SK-N-SH treated with all-trans-retinoic acid at 6 μM for 48 hours (cell line): ENCODE data around the gene CCDC40.
"Not testable (repeated sequence)": the region's sequence is repeated elsewhere in the genome, so short reads cannot be mapped to it uniquely, and the experiment has no call there.

Experiments
- ARNTL ChIP-seq: fragments of 450-650 bp; formaldehyde crosslinking; IDR thresholded peaks from 2 replicates; pipeline ENCODE4 v1.5.0; 2020; ENCODE audit warnings: low read depth, mild to moderate bottlenecking, moderate library complexity, borderline replicate concordance
- ESRRG ChIP-seq: fragments of 250-450 bp; sonication (Bioruptor Pico); IDR thresholded peaks from 2 replicates; pipeline ENCODE4 v1.6.1; 2021; ENCODE audit warnings: mild to moderate bottlenecking
- GLIS3 ChIP-seq: fragments of 250-450 bp; sonication (Bioruptor Pico); IDR thresholded peaks from 2 replicates; pipeline ENCODE4 v1.5.0; 2020; ENCODE audit warnings: mild to moderate bottlenecking, moderate library complexity
- TCF4 ChIP-seq: fragments of 250-450 bp; sonication (Bioruptor Pico); IDR thresholded peaks from 2 replicates; pipeline ENCODE4 v1.8.0; 2021; ENCODE audit warnings: mild to moderate bottlenecking, moderate library complexity, borderline replicate concordance
- TF ChIP-seq, protein P1 (sequence below): fragments of 250-450 bp; sonication (Bioruptor Pico); IDR thresholded peaks from 2 replicates; pipeline ENCODE4 v1.8.0; 2020; ENCODE audit warnings: mild to moderate bottlenecking, moderate library complexity, borderline replicate concordance
- TF ChIP-seq, protein P2 (sequence below): fragments of 250-450 bp; sonication (Bioruptor Pico); IDR thresholded peaks from 2 replicates; pipeline ENCODE4 v1.5.0; 2020; ENCODE audit warnings: mild to moderate bottlenecking, moderate library complexity
- TF ChIP-seq, protein P3 (sequence below): fragments of 250-450 bp; sonication (Bioruptor Pico); IDR thresholded peaks from 2 replicates; pipeline ENCODE4 v1.5.1; 2021; ENCODE audit warnings: mild to moderate bottlenecking, moderate library complexity

DNA sequence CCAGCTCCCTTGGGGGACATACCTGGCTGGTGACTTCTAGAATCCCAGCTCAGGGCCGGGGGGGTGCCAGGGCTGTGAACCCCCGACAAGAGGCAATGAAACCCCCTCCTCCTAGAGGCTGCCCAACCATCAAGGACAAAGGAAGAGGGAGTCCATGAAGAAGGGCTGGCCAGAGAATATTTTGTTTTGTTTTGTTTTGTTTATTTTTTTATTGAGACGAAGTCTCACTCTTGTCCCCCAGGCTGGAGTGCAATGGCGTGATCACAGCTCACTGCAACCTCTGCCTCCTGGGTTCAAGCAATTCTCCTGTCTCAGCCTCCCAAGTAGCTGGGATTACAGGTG is 42.2 kb upstream of the CCDC40 start:
- TF ChIP-seq ESRRG (CRISPR knock-in tag); TCF4 (CRISPR knock-in tag); GLIS3 (CRISPR knock-in tag); ARNTL: not testable (repeated sequence)
- TF ChIP-seq, protein P1, sequence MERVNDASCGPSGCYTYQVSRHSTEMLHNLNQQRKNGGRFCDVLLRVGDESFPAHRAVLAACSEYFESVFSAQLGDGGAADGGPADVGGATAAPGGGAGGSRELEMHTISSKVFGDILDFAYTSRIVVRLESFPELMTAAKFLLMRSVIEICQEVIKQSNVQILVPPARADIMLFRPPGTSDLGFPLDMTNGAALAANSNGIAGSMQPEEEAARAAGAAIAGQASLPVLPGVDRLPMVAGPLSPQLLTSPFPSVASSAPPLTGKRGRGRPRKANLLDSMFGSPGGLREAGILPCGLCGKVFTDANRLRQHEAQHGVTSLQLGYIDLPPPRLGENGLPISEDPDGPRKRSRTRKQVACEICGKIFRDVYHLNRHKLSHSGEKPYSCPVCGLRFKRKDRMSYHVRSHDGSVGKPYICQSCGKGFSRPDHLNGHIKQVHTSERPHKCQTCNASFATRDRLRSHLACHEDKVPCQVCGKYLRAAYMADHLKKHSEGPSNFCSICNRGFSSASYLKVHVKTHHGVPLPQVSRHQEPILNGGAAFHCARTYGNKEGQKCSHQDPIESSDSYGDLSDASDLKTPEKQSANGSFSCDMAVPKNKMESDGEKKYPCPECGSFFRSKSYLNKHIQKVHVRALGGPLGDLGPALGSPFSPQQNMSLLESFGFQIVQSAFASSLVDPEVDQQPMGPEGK (CRISPR knock-in tag): not testable (repeated sequence)
- TF ChIP-seq, protein P2, sequence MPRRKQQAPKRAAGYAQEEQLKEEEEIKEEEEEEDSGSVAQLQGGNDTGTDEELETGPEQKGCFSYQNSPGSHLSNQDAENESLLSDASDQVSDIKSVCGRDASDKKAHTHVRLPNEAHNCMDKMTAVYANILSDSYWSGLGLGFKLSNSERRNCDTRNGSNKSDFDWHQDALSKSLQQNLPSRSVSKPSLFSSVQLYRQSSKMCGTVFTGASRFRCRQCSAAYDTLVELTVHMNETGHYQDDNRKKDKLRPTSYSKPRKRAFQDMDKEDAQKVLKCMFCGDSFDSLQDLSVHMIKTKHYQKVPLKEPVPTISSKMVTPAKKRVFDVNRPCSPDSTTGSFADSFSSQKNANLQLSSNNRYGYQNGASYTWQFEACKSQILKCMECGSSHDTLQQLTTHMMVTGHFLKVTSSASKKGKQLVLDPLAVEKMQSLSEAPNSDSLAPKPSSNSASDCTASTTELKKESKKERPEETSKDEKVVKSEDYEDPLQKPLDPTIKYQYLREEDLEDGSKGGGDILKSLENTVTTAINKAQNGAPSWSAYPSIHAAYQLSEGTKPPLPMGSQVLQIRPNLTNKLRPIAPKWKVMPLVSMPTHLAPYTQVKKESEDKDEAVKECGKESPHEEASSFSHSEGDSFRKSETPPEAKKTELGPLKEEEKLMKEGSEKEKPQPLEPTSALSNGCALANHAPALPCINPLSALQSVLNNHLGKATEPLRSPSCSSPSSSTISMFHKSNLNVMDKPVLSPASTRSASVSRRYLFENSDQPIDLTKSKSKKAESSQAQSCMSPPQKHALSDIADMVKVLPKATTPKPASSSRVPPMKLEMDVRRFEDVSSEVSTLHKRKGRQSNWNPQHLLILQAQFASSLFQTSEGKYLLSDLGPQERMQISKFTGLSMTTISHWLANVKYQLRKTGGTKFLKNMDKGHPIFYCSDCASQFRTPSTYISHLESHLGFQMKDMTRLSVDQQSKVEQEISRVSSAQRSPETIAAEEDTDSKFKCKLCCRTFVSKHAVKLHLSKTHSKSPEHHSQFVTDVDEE: not testable (repeated sequence)
- TF ChIP-seq, protein P3, sequence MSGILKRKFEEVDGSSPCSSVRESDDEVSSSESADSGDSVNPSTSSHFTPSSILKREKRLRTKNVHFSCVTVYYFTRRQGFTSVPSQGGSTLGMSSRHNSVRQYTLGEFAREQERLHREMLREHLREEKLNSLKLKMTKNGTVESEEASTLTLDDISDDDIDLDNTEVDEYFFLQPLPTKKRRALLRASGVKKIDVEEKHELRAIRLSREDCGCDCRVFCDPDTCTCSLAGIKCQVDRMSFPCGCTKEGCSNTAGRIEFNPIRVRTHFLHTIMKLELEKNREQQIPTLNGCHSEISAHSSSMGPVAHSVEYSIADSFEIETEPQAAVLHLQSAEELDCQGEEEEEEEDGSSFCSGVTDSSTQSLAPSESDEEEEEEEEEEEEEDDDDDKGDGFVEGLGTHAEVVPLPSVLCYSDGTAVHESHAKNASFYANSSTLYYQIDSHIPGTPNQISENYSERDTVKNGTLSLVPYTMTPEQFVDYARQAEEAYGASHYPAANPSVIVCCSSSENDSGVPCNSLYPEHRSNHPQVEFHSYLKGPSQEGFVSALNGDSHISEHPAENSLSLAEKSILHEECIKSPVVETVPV (CRISPR knock-in tag): not testable (repeated sequence)
